DND-41 (cell line): ENCODE measurements around the gene ATP11B.

Experiments used
- ATAC-seq: fragments of 200-7000 bp; cut with Tn5 transposase; 3 replicates; pipeline ENCODE4 v1.9.1; 2021; ENCODE audit warnings: low read depth; ENCODE audit not compliant: insufficient read depth
- DNase-seq: peaks from one replicate; pipeline ENCODE4 v3.0.0-alpha.2; 2020
- H2AFZ ChIP-seq: 2 replicates; pipeline ENCODE4 v1.6.0; 2012; ENCODE audit warnings: low read depth, low read length
- H3K27ac ChIP-seq: 2 replicates; pipeline ENCODE4 v1.5.1; 2012; ENCODE audit warnings: low read length, inconsistent platforms
- H3K27me3 ChIP-seq: fragments of 200-600 bp; sonication (generic); 2 replicates; pipeline ENCODE4 v1.6.0; 2012; ENCODE audit warnings: low read length, mild to moderate bottlenecking, inconsistent platforms; ENCODE audit not compliant: insufficient read depth, poor library complexity
- H3K36me3 ChIP-seq: 2 replicates; pipeline ENCODE4 v1.5.1; 2012; ENCODE audit warnings: low read length, inconsistent platforms; ENCODE audit not compliant: insufficient read depth
- H3K4me1 ChIP-seq: 2 replicates; pipeline ENCODE4 v1.5.1; 2012; ENCODE audit warnings: mild to moderate bottlenecking, low read length; ENCODE audit not compliant: insufficient read depth
- H3K4me2 ChIP-seq: 2 replicates; pipeline ENCODE4 v1.6.0; 2012; ENCODE audit warnings: mild to moderate bottlenecking, moderate library complexity, low read length, inconsistent platforms; ENCODE audit not compliant: insufficient read depth
- H3K4me3 ChIP-seq, 2 experiments: fragments of 200-600 bp in 1 of 2; shearing (Covaris generic) in 1 of 2; 2 replicates each; pipeline ENCODE4 v1.5.1; 2012 to 2016; ENCODE audit warnings: inconsistent platforms in 2 of 2, low read length in 2 of 2, mild to moderate bottlenecking in 2 of 2, low read depth in 1 of 2, moderate library complexity in 1 of 2
- H3K79me2 ChIP-seq: 2 replicates; pipeline ENCODE4 v1.6.0; 2012; ENCODE audit warnings: low read length, inconsistent platforms; ENCODE audit not compliant: insufficient read depth
- H3K9ac ChIP-seq: 2 replicates; pipeline ENCODE4 v1.6.0; 2012; ENCODE audit warnings: low read depth, mild to moderate bottlenecking, inconsistent platforms, low read length, moderate library complexity
- H3K9me3 ChIP-seq: 2 replicates; pipeline ENCODE4 v1.5.1; 2012; ENCODE audit warnings: low read length, moderate library complexity, mild to moderate bottlenecking, inconsistent platforms; ENCODE audit not compliant: insufficient read depth, severe bottlenecking
- H4K20me1 ChIP-seq: 2 replicates; pipeline ENCODE4 v1.6.0; 2012; ENCODE audit warnings: low read length; ENCODE audit not compliant: insufficient read depth
- CTCF ChIP-seq: IDR thresholded peaks from 2 replicates; pipeline ENCODE4 v1.5.1; 2012; ENCODE audit warnings: borderline replicate concordance, low read length, moderate library complexity, mild to moderate bottlenecking; ENCODE audit not compliant: poor library complexity, severe bottlenecking; ENCODE audit errors: extremely low read depth
- EZH2 ChIP-seq: IDR thresholded peaks from 3 replicates; pipeline ENCODE4 v1.6.1; 2012; ENCODE audit warnings: borderline replicate concordance, low read depth, mild to moderate bottlenecking, moderate library complexity, low read length, inconsistent platforms; ENCODE audit not compliant: severe bottlenecking

Gene ATP11B

GRCh38 chr3:182812123-182812522 lies 18.8 kb downstream of the ATP11B start:
- DNase-seq (no peak), ATAC-seq (no peak)
- Histone ChIP-seq H4K20me1 (peaks cover 16% of the 10 kb centered on the region; the same call in 1 of the 2 replicates), H3K27ac (no peak overlapping the region), H3K4me1 (no peaks in the 10 kb centered on the region), H3K79me2 (peaks cover 98% of the 10 kb centered on the region), H3K9me3 (no peaks in the 10 kb centered on the region), H2AFZ (no peak overlapping the region), H3K27me3 (no peaks in the 10 kb centered on the region), H3K9ac (no peak overlapping the region), H3K4me3 (no peak overlapping the region), H3K36me3 (no peaks in the 10 kb centered on the region), H3K4me2 (no peak overlapping the region)
- TF ChIP-seq EZH2: no peak
- no peak for TF ChIP-seq CTCF

- H3K4me3 ChIP-seq: no peak overlapping the region
- no peaks in the 10 kb centered on the region for H3K36me3 ChIP-seq
- H3K79me2 ChIP-seq: peaks cover 97% of the 10 kb centered on the region
- H2AFZ ChIP-seq: no peak overlapping the region
- TF ChIP-seq EZH2: no peak
- TF ChIP-seq CTCF: no peak
- no peak overlapping the region for H3K4me2 ChIP-seq
- no peak overlapping the region for H3K27ac ChIP-seq
- no peaks in the 10 kb centered on the region for H3K27me3 ChIP-seq
- ATAC-seq (no peak), DNase-seq (no peak)
- no peaks in the 10 kb centered on the region for H3K9me3 ChIP-seq
- H3K9ac ChIP-seq: no peak overlapping the region
- H3K4me1 ChIP-seq: no peaks in the 10 kb centered on the region
- peaks cover 11% of the 10 kb centered on the region; the same call in 1 of the 2 replicates for H4K20me1 ChIP-seq
Measured at GRCh38 chr3:182814419-182815062, 21.2 kb downstream of the ATP11B start.

- Histone ChIP-seq H3K27me3 (no peaks in the 10 kb centered on the region), H4K20me1 (peaks cover 11% of the 10 kb centered on the region; the same call in 1 of the 2 replicates), H3K27ac (no peak overlapping the region), H3K36me3 (peaks cover 6% of the 10 kb centered on the region), H3K4me2 (no peak overlapping the region), H3K4me1 (no peaks in the 10 kb centered on the region), H3K79me2 (peaks cover 93% of the 10 kb centered on the region), H3K9me3 (no peaks in the 10 kb centered on the region), H2AFZ (no peak overlapping the region), H3K9ac (no peak overlapping the region), H3K4me3 (no peak overlapping the region)
- ATAC-seq (no peak), DNase-seq (no peak)
- TF ChIP-seq CTCF (no peak), EZH2 (no peak)
Measured at GRCh38 chr3:182816181-182816580, 22.9 kb downstream of the ATP11B start.
